ENCODE measurements around the gene AICDA.

DNA sequence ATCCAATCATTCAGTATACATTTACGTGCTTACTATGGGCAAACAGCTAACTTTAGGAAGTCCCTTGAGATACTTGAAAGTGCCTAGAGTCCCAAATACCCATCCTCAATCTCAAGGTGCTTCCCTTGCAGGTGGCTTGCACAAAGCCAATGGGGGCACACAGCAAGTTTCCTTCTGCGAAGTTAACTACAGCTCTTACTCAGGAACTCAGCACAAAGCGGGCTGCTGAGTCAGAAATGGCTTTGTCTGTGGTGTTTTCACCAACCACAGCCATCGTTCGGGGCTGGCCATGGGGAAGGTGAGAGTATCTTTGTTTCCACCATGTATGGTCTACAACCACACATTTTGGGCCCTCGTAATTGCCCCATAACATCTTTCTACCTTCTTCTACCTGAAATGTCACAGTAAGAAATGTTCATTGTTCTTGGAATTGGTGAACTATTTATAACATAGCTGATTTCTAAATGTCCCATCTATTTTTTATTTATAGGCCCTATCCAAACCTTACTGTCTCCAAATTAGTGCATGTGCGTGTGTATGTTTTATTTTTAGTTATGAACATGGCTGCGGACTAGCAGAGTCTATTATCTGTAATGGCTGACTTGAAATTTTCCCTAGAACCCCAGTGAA, 36.0 kb upstream of the AICDA start:
- TF ChIP-seq EZH2 (IDR thresholded peaks at IDR 0.05; ENCODE audit: low read length), result no peak
- TF ChIP-seq, protein P1, sequence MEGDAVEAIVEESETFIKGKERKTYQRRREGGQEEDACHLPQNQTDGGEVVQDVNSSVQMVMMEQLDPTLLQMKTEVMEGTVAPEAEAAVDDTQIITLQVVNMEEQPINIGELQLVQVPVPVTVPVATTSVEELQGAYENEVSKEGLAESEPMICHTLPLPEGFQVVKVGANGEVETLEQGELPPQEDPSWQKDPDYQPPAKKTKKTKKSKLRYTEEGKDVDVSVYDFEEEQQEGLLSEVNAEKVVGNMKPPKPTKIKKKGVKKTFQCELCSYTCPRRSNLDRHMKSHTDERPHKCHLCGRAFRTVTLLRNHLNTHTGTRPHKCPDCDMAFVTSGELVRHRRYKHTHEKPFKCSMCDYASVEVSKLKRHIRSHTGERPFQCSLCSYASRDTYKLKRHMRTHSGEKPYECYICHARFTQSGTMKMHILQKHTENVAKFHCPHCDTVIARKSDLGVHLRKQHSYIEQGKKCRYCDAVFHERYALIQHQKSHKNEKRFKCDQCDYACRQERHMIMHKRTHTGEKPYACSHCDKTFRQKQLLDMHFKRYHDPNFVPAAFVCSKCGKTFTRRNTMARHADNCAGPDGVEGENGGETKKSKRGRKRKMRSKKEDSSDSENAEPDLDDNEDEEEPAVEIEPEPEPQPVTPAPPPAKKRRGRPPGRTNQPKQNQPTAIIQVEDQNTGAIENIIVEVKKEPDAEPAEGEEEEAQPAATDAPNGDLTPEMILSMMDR (optimal IDR thresholded peaks at IDR 0.05 in 1 of 3, IDR thresholded peaks at IDR 0.05 in 1 of 3, conservative IDR thresholded peaks at IDR 0.05 in 1 of 3; ENCODE audit: extremely low read depth in 1 of 3, insufficient read depth in 2 of 3, low read length in 3 of 3), result no peak

Data from keratinocyte (primary cell).